GM23338 (cell line): ENCODE data around the gene PPP1R10.

Source experiments
- CREB1 ChIP-seq: fragments of 250-450 bp; sonication (Bioruptor Pico); IDR thresholded peaks from 2 replicates; pipeline ENCODE4 v1.5.0; 2020; ENCODE audit warnings: low read depth, mild to moderate bottlenecking, moderate library complexity
- EZH2 ChIP-seq: fragments of 200-600 bp; sonication (generic); IDR thresholded peaks from one replicate; pipeline ENCODE4 v1.8.0; 2017; ENCODE audit warnings: antibody characterized with exemption, mild to moderate bottlenecking, low read depth; ENCODE audit not compliant: unreplicated experiment
- EZH2phosphoT487 ChIP-seq: fragments of 200-600 bp; sonication (generic); IDR thresholded peaks from one replicate; pipeline ENCODE4 v1.8.1; 2018; ENCODE audit warnings: antibody characterized with exemption; ENCODE audit not compliant: unreplicated experiment
- JUNB ChIP-seq: IDR thresholded peaks from one replicate; pipeline ENCODE4 v1.6.1; 2016; ENCODE audit warnings: antibody characterized with exemption; ENCODE audit not compliant: unreplicated experiment
- POLR2AphosphoS5 ChIP-seq: IDR thresholded peaks from 2 replicates; pipeline ENCODE4 v1.6.1; 2016; ENCODE audit warnings: antibody characterized with exemption, low read depth
- ZNF114 ChIP-seq: fragments of 250-450 bp; sonication (Bioruptor Pico); IDR thresholded peaks from 2 replicates; pipeline ENCODE4 v1.5.0; 2020; ENCODE audit warnings: mild to moderate bottlenecking, moderate library complexity
- TF ChIP-seq, protein P1 (sequence below), 2 experiments: fragments of 200-600 bp in 1 of 2; sonication (generic) in 1 of 2; conservative IDR thresholded peaks; 2 replicates each; pipeline versions ENCODE4 v1.5.1 to v1.6.1; 2016 to 2017; ENCODE audit warnings: antibody characterized with exemption in 2 of 2, low read depth in 2 of 2, mild to moderate bottlenecking in 2 of 2, moderate library complexity in 1 of 2

DNA sequence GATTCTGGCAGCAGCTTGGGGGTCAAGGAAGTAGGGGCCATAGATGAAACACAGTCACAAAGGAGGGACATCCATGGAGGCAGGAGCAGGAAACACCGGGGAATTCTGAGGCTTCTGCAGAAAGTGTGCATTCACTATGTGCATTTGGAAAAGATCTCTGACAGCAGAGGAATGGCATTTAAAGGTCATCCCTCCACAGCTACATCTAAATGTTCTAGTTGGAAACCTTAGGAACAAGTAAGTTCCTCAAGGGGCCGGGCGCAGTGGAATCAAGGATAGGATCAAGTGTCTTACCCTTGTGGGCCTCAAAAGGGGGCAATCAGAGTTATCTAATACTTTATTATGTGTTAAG is 38.7 kb upstream of the PPP1R10 start:
- TF ChIP-seq, protein P1, sequence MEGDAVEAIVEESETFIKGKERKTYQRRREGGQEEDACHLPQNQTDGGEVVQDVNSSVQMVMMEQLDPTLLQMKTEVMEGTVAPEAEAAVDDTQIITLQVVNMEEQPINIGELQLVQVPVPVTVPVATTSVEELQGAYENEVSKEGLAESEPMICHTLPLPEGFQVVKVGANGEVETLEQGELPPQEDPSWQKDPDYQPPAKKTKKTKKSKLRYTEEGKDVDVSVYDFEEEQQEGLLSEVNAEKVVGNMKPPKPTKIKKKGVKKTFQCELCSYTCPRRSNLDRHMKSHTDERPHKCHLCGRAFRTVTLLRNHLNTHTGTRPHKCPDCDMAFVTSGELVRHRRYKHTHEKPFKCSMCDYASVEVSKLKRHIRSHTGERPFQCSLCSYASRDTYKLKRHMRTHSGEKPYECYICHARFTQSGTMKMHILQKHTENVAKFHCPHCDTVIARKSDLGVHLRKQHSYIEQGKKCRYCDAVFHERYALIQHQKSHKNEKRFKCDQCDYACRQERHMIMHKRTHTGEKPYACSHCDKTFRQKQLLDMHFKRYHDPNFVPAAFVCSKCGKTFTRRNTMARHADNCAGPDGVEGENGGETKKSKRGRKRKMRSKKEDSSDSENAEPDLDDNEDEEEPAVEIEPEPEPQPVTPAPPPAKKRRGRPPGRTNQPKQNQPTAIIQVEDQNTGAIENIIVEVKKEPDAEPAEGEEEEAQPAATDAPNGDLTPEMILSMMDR (conservative IDR thresholded peaks at IDR 0.05; ENCODE audit: low read depth in 2 of 2) = no peak
- TF ChIP-seq POLR2AphosphoS5 (no peak), JUNB (no peak), ZNF114 (CRISPR knock-in tag) (no peak), EZH2 (no peak), EZH2phosphoT487 (no peak), CREB1 (CRISPR knock-in tag) (no peak)
